Stimulated activated CD8-positive, alpha-beta memory T cell treated with anti-CD3 and anti-CD28 coated beads, Interleukin-2, amount 100 ng/mL, for 48 hours (primary cell): ENCODE measurements around the gene RGS16.

Source experiments
- DNase-seq, 2 donors: peaks; one replicate each; pipeline ENCODE4 v3.0.0-alpha.2; 2020; ENCODE audit warnings: low read depth in 2 of 2

Gene RGS16

DNA sequence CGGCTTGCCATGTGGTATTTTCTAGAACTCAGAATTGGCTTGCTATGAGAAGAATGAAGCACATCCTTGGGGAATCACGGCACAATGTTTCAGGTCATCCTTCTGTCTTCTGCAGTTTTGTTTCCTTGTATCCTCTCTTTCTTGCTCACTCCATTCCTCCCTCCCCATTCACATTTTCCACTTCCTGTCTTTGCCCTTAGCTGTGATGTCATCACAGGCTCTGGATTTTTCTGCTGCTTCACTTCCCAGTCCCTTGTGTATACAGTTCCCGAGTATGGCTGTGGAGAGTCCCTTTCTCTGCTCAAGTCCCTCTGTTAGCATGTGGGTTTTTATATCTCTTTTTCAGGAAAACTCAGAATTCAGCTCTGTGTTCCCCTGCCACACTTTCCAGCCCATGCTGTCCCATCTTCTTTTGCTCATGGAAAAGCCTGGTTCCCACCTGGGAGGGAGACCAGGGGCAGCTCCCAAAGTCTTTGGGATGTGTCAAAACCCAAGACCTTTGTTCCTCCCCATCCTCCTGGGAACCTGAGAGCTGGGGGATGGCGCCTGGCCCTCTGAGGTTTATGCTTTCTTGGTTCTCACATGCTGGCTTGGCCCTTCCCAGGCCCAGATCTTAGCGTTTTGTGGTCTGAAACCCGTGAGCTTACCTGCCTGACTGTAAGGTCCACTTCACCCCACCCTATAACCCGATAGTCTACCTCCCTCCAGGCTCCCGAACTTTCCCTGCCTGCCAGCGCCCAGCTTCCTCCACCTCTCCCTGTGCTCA is 4.8 kb upstream of the RGS16 start:
- no peak for DNase-seq

GRCh38 chr1:182608236-182608635 is 4.0 kb upstream of the RGS16 start:
- no peak for DNase-seq

GRCh38 chr1:182607566-182607965 is 3.4 kb upstream of the RGS16 start:
- DNase-seq = no peak

- no peak for DNase-seq
These were observed 479 bp downstream of the RGS16 start for GRCh38 chr1:182603646-182604174.

GRCh38 chr1:182602935-182603645 is 1.1 kb downstream of the RGS16 start:
- no peak for DNase-seq

DNA sequence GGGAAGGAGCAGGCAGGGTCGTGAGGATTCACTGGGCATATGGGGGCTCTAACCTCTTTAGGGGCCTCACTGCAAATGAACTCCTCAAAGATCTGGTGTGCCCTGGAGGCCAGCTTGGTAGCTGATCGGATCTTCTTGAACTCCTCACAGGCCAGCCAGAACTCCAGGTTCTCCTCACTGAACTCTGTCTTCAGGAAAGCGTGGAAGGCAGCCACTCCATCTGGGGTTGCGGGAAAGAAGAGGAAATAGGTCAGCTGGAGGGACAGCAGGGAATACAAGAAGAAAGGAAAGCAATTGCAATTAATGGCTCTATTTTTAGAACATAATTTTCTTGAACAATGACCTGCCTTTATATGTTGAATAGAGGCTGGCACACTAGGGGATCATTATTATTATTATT is 2.3 kb downstream of the RGS16 start:
- DNase-seq = no peak

DNA sequence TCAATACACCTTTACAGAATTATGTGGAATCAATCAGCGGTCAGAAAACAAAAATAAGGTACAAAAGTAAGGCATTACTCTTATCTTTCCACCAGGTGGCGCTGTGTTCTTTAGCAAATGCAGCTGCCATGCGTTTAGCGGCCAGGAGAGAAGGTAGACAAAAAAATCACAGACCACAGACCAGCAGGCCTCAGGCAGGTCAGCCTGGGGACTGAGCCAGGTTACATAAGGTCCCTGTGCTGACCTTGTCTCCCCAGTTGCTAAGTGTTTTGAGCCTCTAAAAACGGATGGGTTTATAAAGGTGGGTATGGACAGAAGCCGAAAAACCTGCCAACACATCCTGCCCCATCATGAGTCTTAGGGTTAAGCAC is 2.8 kb downstream of the RGS16 start:
- DNase-seq = peak in 1 of 2 donors; percentile 36

DNA sequence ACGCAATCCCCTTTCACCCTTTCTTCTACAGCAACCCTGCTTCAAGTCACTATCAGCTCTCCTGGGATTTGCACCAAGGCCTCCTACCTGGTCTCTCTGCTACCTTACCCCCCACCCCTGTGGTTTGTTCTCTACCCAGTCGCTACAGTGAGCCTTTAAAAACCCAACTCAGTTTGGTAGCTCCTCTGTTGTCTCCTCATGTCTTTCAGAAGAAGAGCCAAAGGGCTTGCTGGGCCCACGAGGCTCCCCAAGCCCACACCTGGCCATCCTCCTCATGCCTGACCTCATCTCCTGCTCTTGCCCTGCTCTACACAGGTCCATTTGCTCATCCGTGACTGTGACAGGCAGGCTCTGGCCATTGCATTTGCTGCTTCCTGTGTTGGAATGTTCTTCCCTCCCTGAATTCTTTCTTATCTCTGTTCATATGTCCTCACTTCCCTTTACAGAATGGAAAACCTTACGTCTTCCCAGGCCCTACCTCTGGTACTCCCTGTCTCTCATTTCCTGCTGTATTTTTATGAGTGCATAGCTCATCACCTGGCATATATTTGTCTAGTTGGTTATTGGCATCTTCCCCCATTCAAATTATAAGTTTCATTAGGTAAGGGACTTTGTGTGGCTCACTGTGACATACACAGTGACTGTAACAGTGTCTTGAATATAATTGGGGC is 3.3 kb downstream of the RGS16 start:
- no peak for DNase-seq

DNA sequence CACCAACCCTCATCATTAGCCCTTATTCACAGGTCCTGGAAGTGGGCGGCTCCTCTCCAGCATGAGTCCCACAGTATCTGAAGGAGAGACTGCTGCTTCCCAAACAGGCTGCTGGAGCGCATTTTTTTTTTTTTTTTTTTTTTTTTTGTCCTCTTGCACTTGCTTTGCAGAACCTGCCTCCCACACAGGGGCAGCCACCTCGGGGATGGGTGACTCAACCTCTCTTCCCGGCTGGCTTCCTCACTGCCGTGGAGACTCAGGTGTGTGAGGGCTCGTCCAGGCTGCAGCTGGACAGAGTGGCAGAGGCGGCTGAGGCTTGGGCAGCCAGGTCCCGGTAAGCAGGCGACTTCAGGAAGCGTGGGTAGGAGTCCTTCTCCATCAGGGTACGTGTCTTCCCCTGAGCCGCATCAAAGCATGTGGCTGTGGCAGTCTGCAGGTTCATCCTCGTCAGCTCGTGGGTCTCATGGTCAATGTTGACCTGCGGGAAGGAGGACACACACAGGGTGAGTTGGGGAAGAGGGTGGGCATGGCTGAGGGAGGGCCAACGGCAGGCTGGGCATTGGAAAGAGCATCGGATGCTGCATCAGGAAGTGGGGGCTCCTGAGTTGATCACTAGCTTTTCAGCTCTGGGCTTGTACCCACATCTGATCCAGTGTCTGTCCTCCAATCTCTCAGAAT is 4.0 kb downstream of the RGS16 start:
- no peak for DNase-seq

DNA sequence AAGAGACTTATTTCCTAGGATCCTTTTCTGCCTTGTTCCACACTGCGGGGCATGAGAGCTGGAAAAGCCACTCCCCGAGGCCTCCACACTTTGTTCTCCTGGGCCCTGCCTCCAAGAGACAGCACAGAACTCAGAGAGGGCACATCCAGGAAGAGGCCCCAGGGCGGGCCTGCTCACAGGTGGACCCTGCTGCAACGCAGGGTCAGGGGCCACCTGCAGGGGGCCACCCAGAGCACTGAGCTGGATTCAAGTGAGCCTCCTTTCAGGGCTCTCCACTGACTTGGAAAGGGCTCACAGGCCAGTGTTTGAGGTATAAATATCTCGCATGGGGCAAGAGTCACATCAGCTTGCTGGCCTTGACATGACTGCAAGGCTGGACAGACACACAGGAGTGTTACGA is 4.8 kb downstream of the RGS16 start:
- no peak for DNase-seq

DNA sequence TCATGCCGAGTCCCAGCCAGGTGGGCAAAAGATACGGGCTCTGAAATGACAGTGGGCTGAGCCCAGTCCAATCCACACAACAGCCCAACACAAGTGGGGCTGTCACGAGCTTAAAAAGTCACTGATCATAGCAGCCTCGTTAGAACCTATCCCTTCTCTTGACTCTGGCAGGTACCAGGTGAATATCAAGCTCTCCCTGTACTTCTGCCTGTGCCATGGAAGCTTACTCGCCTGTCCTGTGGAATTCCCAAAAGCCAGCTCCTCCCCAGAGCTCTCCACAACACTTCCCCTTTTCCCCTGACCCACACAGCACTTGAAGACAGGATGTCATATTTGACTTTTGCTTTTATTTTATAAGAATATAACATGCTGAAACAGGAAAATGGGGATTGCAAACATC is 5.9 kb downstream of the RGS16 start:
- no peak for DNase-seq

GRCh38 chr1:182596934-182597333 is 7.3 kb downstream of the RGS16 start:
- no peak for DNase-seq

DNA sequence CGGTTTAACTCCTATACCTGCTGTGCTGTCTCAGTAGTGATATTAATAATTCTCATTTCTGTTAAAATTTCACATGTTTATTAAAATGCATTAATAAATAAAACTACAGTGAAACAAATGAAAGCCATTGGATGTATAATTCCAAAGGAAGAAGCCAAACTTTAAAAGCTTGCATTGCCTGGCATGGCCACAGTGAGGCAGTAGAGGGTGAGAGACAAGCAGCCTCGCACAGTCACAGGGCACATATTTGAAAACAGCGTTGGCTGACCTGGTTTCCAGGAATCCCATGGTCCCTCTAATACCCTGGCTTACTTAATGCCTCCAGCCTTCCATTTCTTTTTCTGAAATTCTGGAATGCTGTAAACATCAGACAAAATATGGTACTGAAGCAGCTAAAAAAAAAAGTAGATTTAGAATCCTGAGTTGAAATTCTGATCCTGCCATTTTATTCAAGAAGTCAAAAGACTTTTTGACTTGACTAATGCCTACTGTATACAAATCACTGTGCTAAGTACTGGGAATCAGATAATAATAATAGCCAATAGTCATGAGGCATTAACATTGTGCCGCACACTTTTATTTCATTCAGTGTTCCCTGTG is 8.4 kb downstream of the RGS16 start:
- peak; percentile 50 to 66 for DNase-seq

GRCh38 chr1:182589931-182590330 is 14.3 kb downstream of the RGS16 start:
- no peak for DNase-seq

DNA sequence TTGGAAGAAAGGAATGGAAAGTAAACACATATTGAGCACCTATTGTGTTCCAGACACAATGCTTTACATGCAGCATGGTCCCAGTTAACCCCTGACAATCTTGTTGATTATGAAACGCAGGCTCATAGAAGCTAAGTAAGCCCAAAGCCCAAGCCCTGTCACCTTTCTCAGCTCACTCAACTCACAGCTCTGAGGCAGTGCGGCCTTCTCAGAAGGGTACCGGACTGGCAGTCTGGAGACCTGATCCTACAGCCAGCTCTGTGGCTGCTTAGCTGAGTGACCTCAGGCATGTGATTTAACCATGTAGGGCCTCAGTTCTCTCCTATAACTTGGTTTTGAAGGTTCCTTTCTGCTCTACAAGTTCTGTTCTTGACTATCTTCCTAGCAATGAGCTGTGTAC is 14.7 kb downstream of the RGS16 start:
- no peak for DNase-seq

DNA sequence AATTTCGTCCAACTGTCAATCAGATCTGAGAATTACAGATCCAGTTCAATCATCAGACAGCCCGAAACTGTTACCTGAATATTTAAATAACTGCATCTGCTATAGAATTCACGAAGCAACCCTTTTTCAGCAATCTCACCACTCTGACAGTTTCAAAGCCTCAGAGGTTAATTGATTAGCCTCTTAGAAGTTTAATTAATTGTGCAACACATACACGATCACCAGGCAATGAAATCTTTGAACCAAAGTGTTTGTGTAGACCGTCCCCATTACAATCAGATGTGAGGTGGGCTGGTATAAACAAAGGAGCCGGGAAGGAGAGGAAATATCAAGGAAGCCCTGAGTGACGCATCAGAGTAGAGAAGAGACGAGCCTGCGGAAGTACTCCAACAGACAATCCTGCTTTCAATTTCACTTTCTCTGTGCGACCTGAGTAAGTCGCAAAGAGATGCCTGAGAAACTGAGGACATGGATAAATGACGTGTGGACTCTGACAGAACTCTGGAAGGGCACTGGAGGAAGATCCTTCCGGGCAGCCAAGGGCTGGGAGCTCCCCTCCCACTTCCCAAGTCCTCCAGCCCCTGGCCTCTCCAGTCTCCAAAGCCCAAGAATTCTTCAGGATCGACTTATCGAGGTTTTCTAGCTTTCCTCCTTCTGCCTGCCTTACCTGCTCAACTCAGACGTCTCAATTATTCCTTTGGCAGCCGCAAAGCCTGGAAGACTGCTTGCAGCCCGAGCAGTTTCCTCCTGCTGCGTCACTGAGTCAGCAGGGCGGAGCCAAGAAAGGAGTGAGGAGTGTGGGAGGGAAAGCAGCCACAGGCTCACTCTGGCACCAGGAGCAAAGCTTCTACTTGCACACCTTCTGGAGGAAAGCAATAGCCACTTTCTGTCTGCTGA is 15.4 kb downstream of the RGS16 start, which contains the start of gene RNASEL:
RNASEL (minus strand) TSS at position 757 of the 897 bp plus-strand sequence. CDS start 2,450 bp downstream, outside the sequence.
- peak; percentile 38 to 42 for DNase-seq

DNA sequence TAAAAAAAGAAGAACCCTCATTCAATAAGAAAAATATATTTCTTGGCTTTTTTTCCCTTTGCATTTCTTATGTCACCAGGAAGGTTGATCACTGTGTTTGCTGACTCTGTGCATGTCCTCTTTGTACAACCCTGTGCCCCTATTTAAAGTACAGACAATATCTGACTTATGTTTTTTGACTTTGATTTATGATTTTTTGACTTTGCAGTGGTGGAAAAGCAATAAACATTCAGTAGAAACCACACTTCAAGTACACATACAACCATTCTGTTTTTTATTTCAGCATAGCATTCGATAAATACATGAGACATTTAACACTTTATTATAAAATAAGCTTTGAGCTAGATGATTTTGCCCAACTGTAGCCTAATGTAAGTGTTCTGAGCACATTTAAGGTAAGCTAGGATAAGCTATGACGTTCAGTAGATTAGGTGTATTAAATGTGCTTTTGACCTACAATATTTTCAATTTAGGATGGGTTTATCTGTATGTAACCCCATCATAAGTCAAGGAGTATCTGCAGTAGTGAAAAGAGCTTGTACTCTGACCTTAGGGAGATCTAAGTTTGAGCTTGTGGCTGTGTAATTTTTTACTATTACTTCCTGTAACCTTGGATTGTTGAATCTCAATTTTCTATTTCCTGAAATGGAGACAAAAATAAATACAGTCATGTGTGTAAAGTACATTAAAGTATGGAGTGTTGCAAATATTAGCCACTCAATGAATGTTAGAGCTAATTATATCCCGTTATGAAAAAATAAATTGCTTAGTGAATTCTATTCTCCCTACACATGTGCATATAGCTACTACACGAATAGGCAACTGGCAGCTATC is 16.3 kb downstream of the RGS16 start:
- DNase-seq = no peak

- DNase-seq = no peak
These were observed 17.1 kb downstream of the RGS16 start for GRCh38 chr1:182587093-182587492.

DNA sequence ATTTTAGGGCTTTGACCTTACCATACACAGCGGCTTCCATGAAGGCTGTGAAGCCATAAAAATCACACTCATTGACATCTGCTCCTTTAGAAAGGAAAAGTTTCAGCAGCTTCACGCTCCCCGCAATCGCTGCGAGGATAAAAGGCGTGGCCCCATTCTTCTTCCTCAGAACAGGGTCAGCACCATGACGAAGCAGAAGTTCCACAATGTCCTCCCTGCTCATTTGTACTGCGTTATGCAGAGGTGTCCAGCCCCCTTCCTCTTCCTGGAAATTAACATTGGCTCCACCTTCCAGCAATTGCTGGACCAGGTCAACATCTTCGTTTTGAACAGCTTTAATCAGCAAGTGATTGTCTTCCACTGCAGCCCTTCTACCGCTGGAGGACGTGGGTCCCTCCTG is 17.8 kb downstream of the RGS16 start:
- no peak for DNase-seq

DNA sequence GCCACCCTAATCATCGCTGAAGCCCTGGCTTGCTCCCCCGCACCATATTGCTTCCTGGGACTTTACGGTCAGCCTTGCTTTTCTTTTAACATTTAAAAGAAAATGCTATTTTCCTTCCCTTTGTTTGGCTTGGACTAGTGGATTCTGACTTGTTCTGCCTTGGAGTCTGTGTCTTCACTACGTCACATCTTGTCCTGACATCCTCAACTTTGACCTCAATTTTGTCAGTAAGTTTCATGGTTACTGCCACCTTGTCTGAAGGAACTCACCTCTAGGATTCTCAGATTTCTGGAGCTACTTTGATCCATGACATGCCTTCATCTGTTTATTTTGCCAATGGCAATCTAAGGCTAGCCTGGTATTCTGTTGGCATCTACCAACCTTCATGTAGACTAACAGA is 19.4 kb downstream of the RGS16 start:
- DNase-seq = no peak
